ENCODE measurements around the gene FZD10.

Gene FZD10

DNA sequence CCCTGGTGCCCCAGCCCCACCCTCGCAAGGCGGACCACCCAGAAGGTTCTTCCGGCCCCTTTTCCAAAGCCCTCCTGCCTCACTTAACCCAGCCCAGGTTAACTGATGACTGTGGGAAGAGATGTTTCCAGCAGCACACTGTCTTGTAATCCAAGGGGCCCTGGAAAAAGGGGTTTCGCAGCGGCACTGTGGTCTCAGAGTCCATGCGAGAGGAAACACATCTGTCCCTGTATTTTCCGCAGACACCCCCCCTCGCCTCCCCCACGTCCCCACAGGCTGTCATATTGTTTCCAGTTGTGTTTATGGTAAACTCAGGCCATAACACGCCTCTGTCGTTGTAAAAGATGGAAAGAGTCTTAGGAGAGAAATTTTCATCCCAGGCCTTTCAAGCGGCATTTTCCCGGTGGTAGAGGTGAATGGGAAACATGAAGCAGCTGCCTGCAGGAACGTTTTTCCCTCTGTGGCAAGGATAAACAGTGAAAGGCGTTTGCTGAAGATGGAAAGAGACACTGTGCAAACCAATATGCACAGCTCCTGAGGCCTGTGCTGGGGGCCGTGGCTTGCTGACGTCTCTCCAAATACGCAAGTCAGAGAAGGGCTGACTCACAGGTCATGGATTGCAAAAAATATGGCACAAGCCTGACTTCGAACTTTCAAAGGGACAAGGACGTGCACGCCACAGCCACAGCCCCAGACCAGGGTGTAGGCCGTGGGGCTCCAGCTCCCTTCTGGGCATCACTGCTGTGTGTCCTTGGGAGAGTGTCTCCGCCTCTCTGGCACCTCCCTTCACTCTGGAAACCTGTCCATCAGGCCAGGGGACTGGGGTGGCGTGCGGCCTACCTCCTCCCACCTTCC lies 22.5 kb upstream of the FZD10 start:
- no peaks in the 10 kb centered on the region for H3K4me1 ChIP-seq
- DNase-seq: no peak
- H3K27ac ChIP-seq: no peak overlapping the region
- H3K9me3 ChIP-seq: no peaks in the 10 kb centered on the region
- H3K4me3 ChIP-seq: no peak overlapping the region
- H3K27me3 ChIP-seq: peaks cover 0 to 22% of the 10 kb centered on the region in 2 donors
- TF ChIP-seq, protein P1, sequence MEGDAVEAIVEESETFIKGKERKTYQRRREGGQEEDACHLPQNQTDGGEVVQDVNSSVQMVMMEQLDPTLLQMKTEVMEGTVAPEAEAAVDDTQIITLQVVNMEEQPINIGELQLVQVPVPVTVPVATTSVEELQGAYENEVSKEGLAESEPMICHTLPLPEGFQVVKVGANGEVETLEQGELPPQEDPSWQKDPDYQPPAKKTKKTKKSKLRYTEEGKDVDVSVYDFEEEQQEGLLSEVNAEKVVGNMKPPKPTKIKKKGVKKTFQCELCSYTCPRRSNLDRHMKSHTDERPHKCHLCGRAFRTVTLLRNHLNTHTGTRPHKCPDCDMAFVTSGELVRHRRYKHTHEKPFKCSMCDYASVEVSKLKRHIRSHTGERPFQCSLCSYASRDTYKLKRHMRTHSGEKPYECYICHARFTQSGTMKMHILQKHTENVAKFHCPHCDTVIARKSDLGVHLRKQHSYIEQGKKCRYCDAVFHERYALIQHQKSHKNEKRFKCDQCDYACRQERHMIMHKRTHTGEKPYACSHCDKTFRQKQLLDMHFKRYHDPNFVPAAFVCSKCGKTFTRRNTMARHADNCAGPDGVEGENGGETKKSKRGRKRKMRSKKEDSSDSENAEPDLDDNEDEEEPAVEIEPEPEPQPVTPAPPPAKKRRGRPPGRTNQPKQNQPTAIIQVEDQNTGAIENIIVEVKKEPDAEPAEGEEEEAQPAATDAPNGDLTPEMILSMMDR (IDR thresholded peaks at IDR 0.05): no peak
- intact Hi-C loops (cut with DNase I; ENCODE audit: low total_unique reads): no loop called here
- no peaks in the 10 kb centered on the region for H3K36me3 ChIP-seq

GRCh38 chr12:130141105-130141504 lies 21.2 kb upstream of the FZD10 start:
- intact Hi-C loops (cut with DNase I; ENCODE audit: low total_unique reads): no loop called here
- TF ChIP-seq, protein P1 (IDR thresholded peaks at IDR 0.05): no peak
- no peak overlapping the region for H3K4me3 ChIP-seq
- no peak overlapping the region for H3K27ac ChIP-seq
- peaks cover 0 to 25% of the 10 kb centered on the region in 2 donors for H3K27me3 ChIP-seq
- no peaks in the 10 kb centered on the region for H3K9me3 ChIP-seq
- no peaks in the 10 kb centered on the region for H3K36me3 ChIP-seq
- DNase-seq: no peak
- no peaks in the 10 kb centered on the region for H3K4me1 ChIP-seq

DNA sequence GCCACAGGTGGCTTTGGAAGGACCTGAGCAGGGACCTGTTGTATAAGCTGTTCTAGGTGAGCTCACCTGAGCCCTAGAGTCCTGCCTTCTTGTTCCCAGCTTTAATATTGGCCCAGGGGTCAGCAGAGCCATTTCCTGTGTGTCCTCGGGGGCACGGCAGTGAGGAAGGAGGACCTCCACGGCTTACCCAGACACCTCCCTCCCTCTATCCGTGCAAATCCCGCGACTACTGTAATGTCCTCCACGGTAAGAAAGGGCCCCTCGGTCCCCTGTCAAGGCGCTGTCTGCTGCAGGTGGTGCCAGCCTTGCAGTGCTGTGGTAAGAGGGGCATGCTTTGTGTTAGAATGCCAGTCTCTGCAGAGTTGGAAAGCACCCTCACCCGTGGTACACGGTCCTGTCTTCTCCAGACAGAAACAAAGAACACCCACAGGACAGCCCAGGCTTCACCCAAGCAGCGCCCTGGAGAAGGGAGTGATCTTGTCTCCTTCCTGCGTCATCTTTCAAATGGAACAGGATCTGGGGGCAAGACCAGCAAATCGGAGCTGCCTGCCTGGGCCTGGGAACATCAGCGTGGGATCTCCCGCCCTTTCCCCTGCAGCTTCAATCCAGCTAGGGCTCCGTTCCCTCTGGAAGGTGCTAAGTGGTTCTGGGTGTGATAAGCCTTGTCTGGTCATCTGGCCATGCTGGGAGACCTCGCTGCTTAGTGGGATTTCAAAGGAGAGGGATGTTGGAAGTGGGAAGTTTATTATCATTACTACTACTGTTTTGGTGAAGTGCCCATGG lies 20.2 kb upstream of the FZD10 start:
- Histone ChIP-seq H3K36me3 (no peaks in the 10 kb centered on the region), H3K4me1 (no peaks in the 10 kb centered on the region)
- intact Hi-C loops (cut with DNase I; ENCODE audit: low total_unique reads): no loop called here

GRCh38 chr12:130142736-130143135 lies 19.5 kb upstream of the FZD10 start:
- no peak overlapping the region for H3K4me3 ChIP-seq
- TF ChIP-seq, protein P1 (IDR thresholded peaks at IDR 0.05): no peak
- H3K4me1 ChIP-seq: no peaks in the 10 kb centered on the region
- intact Hi-C loops (cut with DNase I; ENCODE audit: low total_unique reads): no loop called here
- DNase-seq: no peak
- no peaks in the 10 kb centered on the region for H3K9me3 ChIP-seq
- no peaks in the 10 kb centered on the region for H3K36me3 ChIP-seq
- peaks cover 0 to 25% of the 10 kb centered on the region in 2 donors for H3K27me3 ChIP-seq
- H3K27ac ChIP-seq: no peak overlapping the region

More for the DNA sequence above, 20.2 kb upstream of the FZD10 start:
- TF ChIP-seq, protein P1 (IDR thresholded peaks at IDR 0.05): no peak
- H3K27ac ChIP-seq: no peak overlapping the region
- no peak overlapping the region for H3K4me3 ChIP-seq
- no peaks in the 10 kb centered on the region for H3K9me3 ChIP-seq
- peaks cover 0 to 25% of the 10 kb centered on the region in 2 donors for H3K27me3 ChIP-seq
- DNase-seq: no peak

GRCh38 chr12:130143136-130143535 lies 19.1 kb upstream of the FZD10 start:
- no peak overlapping the region for H3K27ac ChIP-seq
- no peak overlapping the region for H3K4me3 ChIP-seq
- no peak for DNase-seq
- H3K27me3 ChIP-seq: peaks cover 0 to 23% of the 10 kb centered on the region in 2 donors
- no peaks in the 10 kb centered on the region for H3K9me3 ChIP-seq
- TF ChIP-seq, protein P1 (IDR thresholded peaks at IDR 0.05): no peak
- H3K36me3 ChIP-seq: no peaks in the 10 kb centered on the region
- H3K4me1 ChIP-seq: no peaks in the 10 kb centered on the region
- intact Hi-C loops (cut with DNase I; ENCODE audit: low total_unique reads): no loop called here

All from tibial artery (tissue), 4 donors.